HG02884 (cell line): ENCODE data around the gene ASIP.

ENCODE experiments used
- ATAC-seq: cut with Tn5 transposase; IDR thresholded peaks from one replicate; pipeline ENCODE4 v1.9.1; 2021; ENCODE audit warnings: mild to moderate bottlenecking, moderate library complexity; ENCODE audit not compliant: unreplicated experiment

Gene ASIP

GRCh38 chr20:34309691-34310090 lies 68.5 kb downstream of the ASIP start:
- ATAC-seq = no peak

- no peak for ATAC-seq
Observed at GRCh38 chr20:34310481-34311117, 69.4 kb downstream of the ASIP start.

GRCh38 chr20:34311118-34312023 lies 70.1 kb downstream of the ASIP start:
- ATAC-seq = no peak

GRCh38 chr20:34312024-34312460 lies 70.8 kb downstream of the ASIP start:
- no peak for ATAC-seq

- peak; percentile 66 for ATAC-seq
Observed at GRCh38 chr20:34312544-34313217, 71.5 kb downstream of the ASIP start.

GRCh38 chr20:34315236-34315635 lies 74.0 kb downstream of the ASIP start:
- ATAC-seq = no peak

- ATAC-seq = no peak
Observed at GRCh38 chr20:34316196-34316814, 75.1 kb downstream of the ASIP start.
